GM21529 (cell line): ENCODE data around the gene SLC7A7.
"Not testable (repeated sequence)": the region's sequence is repeated elsewhere in the genome, so short reads cannot be mapped to it uniquely, and the experiment has no call there.

Source experiments
- ATAC-seq: cut with Tn5 transposase; IDR thresholded peaks from one replicate; pipeline ENCODE4 v1.9.1; 2021; ENCODE audit not compliant: unreplicated experiment

Gene SLC7A7

DNA sequence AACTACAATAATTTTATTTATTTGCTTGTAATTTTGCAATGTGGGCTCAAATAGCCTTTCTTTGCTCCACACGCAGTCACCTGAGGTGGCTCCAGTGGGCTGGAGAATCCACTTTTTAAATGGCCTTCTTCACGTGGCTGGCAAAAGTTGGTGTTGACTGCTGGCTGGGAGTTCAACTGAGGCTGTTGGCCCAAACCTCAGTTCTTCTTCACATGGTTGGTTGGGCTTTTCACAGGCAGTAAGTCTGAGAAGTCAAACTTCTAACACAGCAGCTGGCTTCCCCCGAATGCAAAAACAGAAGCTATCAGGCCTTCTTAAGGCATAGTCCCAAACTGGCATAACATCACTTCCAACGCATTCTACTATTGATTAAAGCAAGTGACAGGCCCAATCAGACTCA is 50.9 kb downstream of the SLC7A7 start:
- no peak for ATAC-seq

DNA sequence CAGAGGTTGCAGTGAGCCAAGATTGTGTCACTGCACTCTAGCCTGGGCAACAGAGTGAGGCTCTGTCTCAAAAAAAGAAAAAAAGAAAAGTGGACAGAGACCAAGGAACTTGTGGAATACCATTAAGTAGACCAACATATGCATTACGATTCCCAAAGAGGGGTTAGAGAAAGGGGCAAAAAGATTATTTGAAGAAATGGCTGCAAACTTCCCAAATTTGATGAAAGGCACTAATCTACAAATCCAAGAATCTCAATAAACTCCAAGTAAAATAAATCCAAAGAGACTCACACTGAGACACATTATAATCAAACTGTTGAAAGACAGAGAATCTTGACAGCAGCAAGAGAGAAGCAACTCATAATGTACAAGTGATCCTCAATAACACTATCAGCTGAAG is 53.5 kb downstream of the SLC7A7 start:
- no peak for ATAC-seq

DNA sequence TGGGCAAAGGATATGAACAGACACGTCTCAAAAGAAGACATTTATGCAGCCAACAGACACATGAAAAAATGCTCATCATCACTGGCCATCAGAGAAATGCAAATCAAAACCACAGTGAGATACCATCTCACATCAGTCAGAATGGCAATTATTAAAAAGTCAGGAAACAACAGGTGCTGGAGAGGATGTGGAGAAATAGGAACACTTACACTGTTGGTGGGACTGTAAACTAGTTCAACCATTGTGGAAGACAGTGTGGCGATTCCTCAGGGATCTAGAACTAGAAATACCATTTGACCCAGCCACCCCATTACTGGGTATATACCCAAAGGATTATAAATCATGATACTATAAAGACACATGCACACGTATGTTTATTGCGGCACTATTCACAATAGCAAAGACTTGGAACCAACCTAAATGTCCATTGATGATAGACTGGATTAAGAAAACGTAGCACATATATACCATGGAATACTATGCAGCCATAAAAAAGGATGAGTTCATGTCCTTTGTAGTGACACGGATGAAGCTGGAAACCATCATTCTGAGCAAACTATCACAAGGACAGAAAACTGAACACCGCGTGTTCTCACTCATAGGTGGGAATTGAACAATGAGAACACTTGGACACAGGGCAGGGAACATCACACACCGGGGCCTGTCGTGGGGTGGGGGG is 57.1 kb downstream of the SLC7A7 start:
- not testable (repeated sequence) for ATAC-seq

DNA sequence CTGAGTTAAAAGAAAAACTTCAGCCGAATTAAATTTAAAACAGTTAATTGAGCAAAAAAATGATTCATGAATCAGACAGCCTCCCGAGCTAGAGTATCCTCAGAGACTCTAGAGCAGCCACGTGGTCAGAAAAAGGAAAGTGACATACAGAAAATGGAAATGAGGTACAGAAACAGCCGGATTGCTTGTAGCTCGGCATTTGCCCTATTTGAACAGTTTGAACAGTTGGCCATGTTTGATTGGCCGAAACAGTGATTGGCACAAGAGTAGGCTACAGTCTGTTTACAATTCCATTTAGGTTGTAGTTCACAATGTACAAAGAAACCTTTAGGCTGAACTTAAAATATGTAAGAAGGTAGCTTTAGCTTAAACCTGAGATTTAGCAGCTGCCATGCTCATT is 61.6 kb downstream of the SLC7A7 start:
- no peak for ATAC-seq

DNA sequence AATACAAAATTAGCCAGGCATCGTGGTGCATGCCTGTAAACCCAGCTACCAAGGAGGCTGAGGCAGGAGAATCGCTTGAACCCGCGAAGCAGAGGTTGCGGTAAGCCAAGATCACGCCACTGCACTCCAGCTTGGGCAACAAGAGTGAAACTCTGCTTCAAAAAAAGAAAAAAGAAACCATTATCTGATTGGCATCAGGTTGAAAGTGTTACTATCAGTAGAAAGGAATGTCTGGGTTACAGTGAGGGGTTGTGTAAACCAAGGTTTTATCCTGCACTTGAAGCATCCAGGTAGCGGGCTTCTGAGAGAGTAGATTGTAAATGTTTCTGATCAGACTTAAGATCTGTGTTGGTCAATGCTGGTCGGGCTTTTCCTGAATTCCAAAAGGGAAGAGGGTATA is 62.8 kb downstream of the SLC7A7 start:
- ATAC-seq, result no peak

DNA sequence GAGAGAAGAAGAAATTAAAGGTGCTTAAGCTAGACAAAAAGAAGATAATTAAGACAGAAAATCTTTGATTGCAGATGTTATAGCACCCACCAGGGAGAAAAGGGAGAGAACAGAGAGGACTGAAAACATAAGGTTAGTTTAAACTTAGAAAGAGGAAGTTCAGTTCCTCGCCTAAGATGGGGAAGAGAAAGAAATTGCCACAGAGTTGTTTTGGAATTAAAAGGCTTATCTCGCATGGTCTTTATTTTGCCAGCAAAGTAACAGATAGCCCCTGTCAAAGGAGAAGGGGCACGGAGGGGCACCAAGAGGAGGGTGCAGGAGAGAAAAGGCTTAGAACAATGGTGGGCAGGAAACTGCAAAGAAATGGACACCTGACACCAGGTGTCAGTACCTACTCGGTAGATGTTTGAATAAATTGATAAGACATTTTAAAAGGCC is 66.6 kb downstream of the SLC7A7 start:
- no peak for ATAC-seq

DNA sequence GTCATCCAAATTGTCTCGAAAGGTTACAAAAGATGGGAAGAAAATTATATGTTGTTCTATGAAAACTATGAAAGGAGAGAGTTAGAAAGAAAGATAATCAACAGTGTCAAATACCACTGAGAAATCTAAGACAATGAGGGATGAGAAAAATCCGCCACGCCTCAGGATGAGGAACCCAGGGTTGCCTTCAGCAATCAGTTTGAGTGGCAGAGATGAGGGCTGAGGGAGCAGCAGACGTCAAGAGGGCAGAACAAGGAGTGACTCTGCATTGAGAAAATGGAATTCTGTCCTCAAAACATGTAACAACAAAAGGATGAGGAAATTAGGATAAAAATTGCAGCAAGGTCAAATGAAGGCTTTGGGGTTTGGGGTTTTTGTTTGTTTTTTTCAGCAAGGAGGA is 67.0 kb downstream of the SLC7A7 start:
- ATAC-seq, result no peak

DNA sequence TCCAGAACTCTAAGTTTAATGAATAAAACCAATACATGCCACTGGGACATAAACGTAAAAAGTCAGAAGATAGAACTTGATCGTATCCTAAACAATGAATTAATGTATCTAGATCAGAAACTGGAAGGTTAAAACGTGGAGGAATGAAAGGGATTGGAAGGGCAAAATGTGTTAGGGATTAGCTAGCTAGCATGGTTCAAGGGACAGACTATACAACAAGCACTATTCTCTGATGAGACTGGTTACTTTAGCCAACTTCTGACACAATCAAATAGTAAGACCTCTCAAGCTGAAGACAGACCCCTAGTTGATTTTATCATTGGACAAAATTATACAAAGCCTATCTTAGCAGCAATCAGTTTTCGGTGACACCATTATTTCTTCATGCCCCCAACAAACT is 67.5 kb downstream of the SLC7A7 start:
- ATAC-seq, result no peak

DNA sequence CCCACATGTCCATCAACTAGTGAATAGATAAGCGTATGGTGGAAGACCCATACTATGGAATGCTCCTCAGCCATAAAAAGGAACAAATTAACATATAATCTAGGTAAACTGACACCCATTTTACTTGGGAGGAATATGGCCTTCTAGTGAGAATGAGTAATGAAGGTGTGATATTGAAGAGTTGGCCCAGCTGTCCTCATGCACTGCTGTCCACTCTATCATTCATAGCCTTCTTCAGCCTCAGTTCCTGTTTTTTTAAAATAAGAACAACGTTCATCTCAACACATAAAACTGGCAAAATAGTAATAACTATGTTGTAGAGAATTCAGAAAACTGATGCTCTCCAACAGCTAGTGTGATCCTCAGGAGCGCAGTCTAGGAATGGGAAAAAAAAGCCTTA is 75.2 kb downstream of the SLC7A7 start:
- ATAC-seq, result no peak

DNA sequence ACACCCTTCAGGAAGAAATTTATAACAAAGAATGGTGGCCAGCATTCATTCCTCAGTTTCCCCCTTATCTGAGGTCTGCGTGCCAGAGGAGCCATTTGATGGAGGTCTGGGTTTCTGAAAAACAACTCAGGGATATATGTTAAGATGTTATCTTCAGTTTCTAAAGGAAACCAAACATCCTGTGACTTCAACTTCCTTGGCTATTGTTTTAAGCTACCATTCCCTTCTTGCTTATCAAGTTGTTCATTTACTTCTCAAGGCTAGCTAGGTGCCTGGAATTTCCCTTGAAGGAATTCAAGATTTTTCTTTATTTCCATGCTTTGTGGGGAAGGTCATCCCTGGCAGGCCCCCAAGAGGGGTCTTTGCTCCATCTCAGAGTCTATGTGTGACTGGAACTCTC is 75.8 kb downstream of the SLC7A7 start:
- ATAC-seq, result no peak

DNA sequence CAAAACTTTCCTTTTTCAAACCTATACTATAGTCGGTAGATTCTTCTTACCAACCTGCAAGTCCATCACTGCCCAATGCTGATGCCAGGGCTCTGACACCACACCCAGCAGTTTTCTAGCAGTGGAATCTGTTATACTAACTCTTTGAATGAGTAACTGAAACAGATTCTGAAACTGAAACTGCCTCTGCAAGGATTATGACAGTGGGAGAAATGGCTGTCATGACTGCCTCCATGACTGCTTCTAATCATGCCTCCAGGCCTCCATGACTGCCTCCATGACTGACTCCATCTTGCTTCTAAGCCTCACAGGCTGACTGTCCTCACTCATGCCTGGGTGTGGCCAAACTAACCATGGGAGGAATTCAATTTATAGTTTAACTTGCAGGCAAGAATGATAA is 78.2 kb downstream of the SLC7A7 start:
- peak; percentile 63 for ATAC-seq

DNA sequence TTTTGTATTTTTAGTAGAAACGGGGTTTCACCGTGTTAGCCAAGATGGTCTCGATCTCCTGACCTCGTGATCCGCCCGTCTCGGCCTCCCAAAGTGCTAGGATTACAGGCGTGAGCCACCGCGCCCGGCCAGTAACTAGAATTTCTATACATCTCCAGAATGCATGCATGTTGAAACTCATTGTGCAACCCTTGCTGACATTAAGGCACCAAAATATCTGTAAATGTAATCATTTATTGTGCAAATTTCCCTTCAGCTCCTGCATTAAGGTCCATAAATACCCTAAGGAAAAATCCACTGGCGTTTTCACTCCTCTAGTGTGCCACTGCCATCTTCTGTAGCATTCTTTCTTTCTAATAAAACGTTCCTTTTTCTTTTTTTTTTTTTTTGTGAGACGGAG is 78.9 kb downstream of the SLC7A7 start:
- ATAC-seq, result not testable (repeated sequence)

DNA sequence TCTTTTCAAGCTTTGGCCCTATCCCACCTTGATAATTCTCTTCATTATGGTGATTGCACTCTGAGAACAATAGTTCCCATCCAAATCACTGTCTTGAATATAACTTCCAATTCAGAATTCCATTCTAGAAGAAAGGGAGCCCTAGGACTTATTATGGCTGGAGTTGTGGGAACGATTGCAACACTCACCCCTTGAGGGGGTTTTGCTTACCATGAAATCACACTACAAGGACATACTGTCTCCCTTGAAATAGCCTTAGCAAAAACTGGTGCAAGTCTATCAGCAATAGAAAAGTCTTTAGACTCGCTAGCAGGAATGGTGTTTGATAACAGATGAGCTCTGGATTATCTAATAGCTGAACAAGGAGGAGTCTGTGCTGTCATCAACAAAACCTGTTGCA is 80.1 kb downstream of the SLC7A7 start:
- no peak for ATAC-seq

DNA sequence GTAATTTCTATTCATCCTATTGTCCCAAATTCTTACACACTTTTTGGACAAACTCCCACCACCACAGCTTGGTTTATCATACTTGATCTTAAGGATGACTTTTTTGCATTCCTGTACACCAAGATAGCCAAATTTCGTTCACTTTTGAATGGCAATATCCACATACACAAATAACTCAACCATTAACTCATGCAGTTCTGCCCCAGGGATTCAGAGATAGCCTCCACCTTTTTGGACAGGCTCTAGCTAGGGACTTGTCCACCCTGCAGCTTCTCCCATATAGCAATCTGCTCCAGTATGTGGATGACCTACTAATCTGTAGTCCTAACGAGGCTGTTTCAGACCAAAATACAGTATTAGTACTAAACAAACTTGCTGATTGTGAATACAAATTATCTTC is 81.4 kb downstream of the SLC7A7 start:
- ATAC-seq, result no peak

DNA sequence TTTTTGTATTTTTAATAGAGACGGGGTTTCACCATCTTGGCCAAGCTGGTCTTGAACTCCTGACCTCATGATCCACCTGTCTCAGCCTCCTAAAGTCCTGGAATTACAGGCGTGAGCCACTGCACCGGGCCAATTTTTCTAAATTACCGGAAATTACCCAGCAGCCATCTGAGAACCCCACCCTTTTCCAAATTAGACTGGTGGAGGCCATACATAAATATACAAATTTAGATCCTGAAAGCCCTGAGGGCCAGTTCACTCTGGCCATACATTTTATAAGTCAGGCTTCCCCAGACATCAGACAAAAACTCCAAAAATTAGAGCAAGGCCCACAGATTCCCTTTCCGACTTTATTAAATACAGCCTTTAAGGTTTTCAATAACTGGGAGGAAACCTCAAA is 83.2 kb downstream of the SLC7A7 start:
- ATAC-seq, result not testable (repeated sequence)

DNA sequence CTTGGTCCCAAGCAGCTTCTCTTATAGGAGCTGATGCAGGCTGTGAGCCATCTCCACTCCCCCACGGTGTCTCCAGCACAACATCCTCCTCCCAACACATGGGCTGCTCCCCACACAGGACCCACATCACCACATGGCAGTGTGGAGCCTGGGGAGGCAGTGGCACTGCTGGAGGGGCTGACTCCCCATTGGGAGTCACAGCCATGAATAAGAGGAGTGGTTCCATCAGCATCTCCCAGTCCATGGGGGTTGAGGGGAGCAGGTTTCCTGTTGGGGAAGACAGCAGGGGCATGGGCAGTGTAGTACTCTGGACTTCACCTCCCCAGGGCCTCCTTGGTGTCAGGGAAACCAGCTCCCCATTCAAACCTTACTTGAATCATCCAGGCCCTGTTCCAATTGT is 89.2 kb downstream of the SLC7A7 start:
- ATAC-seq, result no peak

DNA sequence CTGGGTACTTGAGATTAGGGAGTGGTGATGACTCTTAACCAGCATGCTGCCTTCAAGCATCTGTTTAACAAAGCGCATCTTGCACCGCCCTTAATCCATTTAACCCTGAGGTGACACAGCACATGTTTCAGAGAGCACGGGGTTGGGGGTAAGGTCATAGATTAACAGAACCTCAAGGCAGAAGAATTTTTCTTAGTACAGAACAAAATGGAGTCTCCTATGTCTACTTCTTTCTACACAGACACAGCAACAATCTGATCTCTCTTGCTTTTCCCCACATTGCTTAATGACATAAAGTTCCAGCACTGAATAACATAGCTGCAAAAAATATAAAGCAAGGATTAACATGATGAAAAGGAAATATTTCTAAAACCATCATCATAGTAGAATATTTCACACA is 89.9 kb downstream of the SLC7A7 start:
- ATAC-seq, result not testable (repeated sequence)

DNA sequence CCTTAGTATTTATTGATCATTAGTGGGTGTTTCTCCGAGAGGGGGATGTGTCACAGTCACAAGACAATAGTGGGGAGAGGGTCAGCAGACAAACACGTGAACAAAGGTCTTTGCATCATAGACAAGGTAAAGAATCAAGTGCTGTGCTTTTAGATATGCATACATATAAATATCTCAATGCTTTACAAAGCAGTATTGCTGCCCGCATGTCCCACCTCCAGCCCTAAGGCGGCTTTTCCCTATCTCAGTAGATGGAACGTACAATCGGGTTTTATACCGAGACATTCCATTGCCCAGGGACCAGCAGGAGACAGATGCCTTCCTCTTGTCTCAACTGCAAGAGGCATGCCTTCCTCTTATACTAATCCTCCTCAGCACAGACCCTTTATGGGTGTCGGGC is 90.4 kb downstream of the SLC7A7 start:
- not testable (repeated sequence) for ATAC-seq

DNA sequence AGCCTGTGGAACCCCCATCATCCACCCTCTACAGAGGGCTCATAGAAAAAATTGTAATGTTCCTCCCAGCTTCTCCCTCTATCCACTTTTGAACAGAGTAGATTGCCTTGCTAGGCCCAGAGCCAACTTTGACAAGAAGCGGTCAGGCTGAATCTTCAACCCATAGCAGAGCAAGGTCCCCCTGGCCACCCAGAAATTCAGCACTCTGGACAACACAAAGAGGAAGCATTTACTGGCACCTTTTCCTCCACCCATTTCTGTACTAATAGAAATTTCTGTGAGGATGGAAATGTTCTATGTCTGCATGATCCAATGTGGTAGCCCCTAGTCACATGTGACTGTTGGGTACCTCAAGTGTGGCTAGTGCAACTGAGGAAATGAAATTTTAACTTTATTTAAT is 91.4 kb downstream of the SLC7A7 start:
- no peak for ATAC-seq
